SK-N-SH treated with all-trans-retinoic acid at 6 μM for 48 hours (cell line): ENCODE results near the gene GNPTAB.

ENCODE experiments used
- ATAC-seq: fragments of 200-7000 bp; cut with Tn5 transposase; 3 replicates; pipeline ENCODE4 v1.9.1; 2020; ENCODE audit warnings: mild to moderate bottlenecking, moderate library complexity
- BACH2 ChIP-seq: fragments of 250-450 bp; sonication (Bioruptor Pico); IDR thresholded peaks from 2 replicates; pipeline ENCODE4 v1.9.0; 2021; ENCODE audit warnings: mild to moderate bottlenecking, borderline replicate concordance
- ESRRG ChIP-seq: fragments of 250-450 bp; sonication (Bioruptor Pico); IDR thresholded peaks from 2 replicates; pipeline ENCODE4 v1.6.1; 2021; ENCODE audit warnings: mild to moderate bottlenecking
- OSR1 ChIP-seq: fragments of 250-450 bp; sonication (Bioruptor Pico); IDR thresholded peaks from 2 replicates; pipeline ENCODE4 v1.8.0; 2022; ENCODE audit warnings: moderate library complexity, mild to moderate bottlenecking, inconsistent platforms
- PPARA ChIP-seq: fragments of 250-450 bp; sonication (Bioruptor Pico); IDR thresholded peaks from 2 replicates; pipeline ENCODE4 v1.5.0; 2020; ENCODE audit warnings: mild to moderate bottlenecking, borderline replicate concordance
- RARB ChIP-seq: fragments of 250-450 bp; sonication (Bioruptor Pico); IDR thresholded peaks from 2 replicates; pipeline ENCODE4 v1.8.0; 2021; ENCODE audit warnings: mild to moderate bottlenecking, moderate library complexity
- SNAI2 ChIP-seq: fragments of 250-450 bp; sonication (Bioruptor Pico); IDR thresholded peaks from 2 replicates; pipeline ENCODE4 v1.5.0; 2020; ENCODE audit warnings: mild to moderate bottlenecking, moderate library complexity
- TCF4 ChIP-seq: fragments of 250-450 bp; sonication (Bioruptor Pico); IDR thresholded peaks from 2 replicates; pipeline ENCODE4 v1.8.0; 2021; ENCODE audit warnings: mild to moderate bottlenecking, moderate library complexity, borderline replicate concordance
- TOX ChIP-seq: fragments of 250-450 bp; sonication (Bioruptor Pico); IDR thresholded peaks from 2 replicates; pipeline ENCODE4 v1.8.0; 2021; ENCODE audit warnings: mild to moderate bottlenecking, moderate library complexity, borderline replicate concordance
- ZC3H10 ChIP-seq: fragments of 250-450 bp; sonication (Bioruptor Pico); IDR thresholded peaks from 2 replicates; pipeline ENCODE4 v1.5.1; 2021; ENCODE audit warnings: mild to moderate bottlenecking, moderate library complexity
- ZFP3 ChIP-seq: fragments of 250-450 bp; sonication (Bioruptor Pico); IDR thresholded peaks from 2 replicates; pipeline ENCODE4 v1.5.0; 2020; ENCODE audit warnings: mild to moderate bottlenecking, moderate library complexity
- ZFP30 ChIP-seq: fragments of 450-650 bp; formaldehyde crosslinking; IDR thresholded peaks from 2 replicates; pipeline ENCODE4 v1.5.0; 2022; ENCODE audit warnings: mild to moderate bottlenecking, moderate library complexity
- ZNF565 ChIP-seq: fragments of 450-650 bp; formaldehyde crosslinking; conservative IDR thresholded peaks from 2 replicates; pipeline ENCODE4 v1.5.0; 2020; ENCODE audit warnings: low read depth, mild to moderate bottlenecking, moderate library complexity
- ZNF70 ChIP-seq: fragments of 450-650 bp; formaldehyde crosslinking; IDR thresholded peaks from 2 replicates; pipeline ENCODE4 v1.5.0; 2020; ENCODE audit warnings: mild to moderate bottlenecking, moderate library complexity
- ZNF8 ChIP-seq: fragments of 450-650 bp; formaldehyde crosslinking; IDR thresholded peaks from 2 replicates; pipeline ENCODE4 v1.5.0; 2020; ENCODE audit warnings: mild to moderate bottlenecking, moderate library complexity
- TF ChIP-seq, protein P1 (sequence below): fragments of 250-450 bp; sonication (Bioruptor Pico); IDR thresholded peaks from 2 replicates; pipeline ENCODE4 v1.5.0; 2020; ENCODE audit warnings: mild to moderate bottlenecking, moderate library complexity
- TF ChIP-seq, protein P2 (sequence below): fragments of 250-450 bp; sonication (Bioruptor Pico); IDR thresholded peaks from 2 replicates; pipeline ENCODE4 v1.5.1; 2021; ENCODE audit warnings: mild to moderate bottlenecking, moderate library complexity
- TF ChIP-seq, protein P3 (sequence below): fragments of 250-450 bp; sonication (Bioruptor Pico); IDR thresholded peaks from 2 replicates; pipeline ENCODE4 v1.8.0; 2020; ENCODE audit warnings: mild to moderate bottlenecking, moderate library complexity, borderline replicate concordance
- TF ChIP-seq, protein P4 (sequence below): fragments of 250-450 bp; sonication (Bioruptor Pico); IDR thresholded peaks from 2 replicates; pipeline ENCODE4 v1.8.0; 2021; ENCODE audit warnings: low read depth, mild to moderate bottlenecking, moderate library complexity, borderline replicate concordance

Gene GNPTAB

DNA sequence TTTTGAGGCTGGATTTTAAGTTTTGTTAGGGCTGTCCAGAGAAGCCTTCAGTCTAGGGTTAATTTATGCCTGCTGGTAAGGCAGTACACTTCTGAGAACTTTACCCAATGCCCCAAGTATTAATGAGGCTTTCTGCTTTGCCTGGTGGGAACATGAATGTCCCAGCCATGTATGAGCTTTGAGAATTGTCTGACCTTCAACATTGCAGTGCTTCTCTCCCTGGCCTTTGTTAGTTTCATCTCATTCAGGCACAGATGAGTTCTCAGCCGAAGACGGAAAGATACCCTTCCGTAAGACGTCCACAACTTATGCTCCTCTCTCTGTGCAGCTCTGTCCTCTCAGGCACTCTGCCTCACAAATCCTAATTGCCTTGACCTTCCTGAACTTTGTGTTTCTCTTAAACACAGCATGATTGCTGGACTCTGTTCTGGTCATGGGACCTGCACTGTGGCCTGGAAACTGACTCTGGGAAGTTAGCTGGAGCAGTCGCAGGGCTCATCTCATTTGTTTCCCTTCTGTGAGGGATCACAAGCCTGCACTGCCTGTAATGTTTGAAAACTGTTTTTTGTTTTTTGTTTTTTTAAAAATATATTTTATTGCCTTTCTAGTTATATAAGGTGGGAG is 117.6 kb downstream of the GNPTAB start:
- ATAC-seq: no peak
- TF ChIP-seq PPARA (CRISPR knock-in tag) (no peak), ZFP30 (CRISPR knock-in tag) (no peak), ZC3H10 (CRISPR knock-in tag) (no peak), ZFP3 (CRISPR knock-in tag) (no peak), ZNF70 (CRISPR knock-in tag) (no peak), RARB (CRISPR knock-in tag) (no peak), ZNF565 (CRISPR knock-in tag) (no peak), TOX (CRISPR knock-in tag) (no peak), TCF4 (CRISPR knock-in tag) (no peak), BACH2 (no peak), OSR1 (CRISPR knock-in tag) (no peak), SNAI2 (CRISPR knock-in tag) (no peak), ZNF8 (CRISPR knock-in tag) (no peak), ESRRG (CRISPR knock-in tag) (no peak)
- TF ChIP-seq, protein P1, sequence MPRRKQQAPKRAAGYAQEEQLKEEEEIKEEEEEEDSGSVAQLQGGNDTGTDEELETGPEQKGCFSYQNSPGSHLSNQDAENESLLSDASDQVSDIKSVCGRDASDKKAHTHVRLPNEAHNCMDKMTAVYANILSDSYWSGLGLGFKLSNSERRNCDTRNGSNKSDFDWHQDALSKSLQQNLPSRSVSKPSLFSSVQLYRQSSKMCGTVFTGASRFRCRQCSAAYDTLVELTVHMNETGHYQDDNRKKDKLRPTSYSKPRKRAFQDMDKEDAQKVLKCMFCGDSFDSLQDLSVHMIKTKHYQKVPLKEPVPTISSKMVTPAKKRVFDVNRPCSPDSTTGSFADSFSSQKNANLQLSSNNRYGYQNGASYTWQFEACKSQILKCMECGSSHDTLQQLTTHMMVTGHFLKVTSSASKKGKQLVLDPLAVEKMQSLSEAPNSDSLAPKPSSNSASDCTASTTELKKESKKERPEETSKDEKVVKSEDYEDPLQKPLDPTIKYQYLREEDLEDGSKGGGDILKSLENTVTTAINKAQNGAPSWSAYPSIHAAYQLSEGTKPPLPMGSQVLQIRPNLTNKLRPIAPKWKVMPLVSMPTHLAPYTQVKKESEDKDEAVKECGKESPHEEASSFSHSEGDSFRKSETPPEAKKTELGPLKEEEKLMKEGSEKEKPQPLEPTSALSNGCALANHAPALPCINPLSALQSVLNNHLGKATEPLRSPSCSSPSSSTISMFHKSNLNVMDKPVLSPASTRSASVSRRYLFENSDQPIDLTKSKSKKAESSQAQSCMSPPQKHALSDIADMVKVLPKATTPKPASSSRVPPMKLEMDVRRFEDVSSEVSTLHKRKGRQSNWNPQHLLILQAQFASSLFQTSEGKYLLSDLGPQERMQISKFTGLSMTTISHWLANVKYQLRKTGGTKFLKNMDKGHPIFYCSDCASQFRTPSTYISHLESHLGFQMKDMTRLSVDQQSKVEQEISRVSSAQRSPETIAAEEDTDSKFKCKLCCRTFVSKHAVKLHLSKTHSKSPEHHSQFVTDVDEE (CRISPR knock-in tag): no peak
- TF ChIP-seq, protein P2, sequence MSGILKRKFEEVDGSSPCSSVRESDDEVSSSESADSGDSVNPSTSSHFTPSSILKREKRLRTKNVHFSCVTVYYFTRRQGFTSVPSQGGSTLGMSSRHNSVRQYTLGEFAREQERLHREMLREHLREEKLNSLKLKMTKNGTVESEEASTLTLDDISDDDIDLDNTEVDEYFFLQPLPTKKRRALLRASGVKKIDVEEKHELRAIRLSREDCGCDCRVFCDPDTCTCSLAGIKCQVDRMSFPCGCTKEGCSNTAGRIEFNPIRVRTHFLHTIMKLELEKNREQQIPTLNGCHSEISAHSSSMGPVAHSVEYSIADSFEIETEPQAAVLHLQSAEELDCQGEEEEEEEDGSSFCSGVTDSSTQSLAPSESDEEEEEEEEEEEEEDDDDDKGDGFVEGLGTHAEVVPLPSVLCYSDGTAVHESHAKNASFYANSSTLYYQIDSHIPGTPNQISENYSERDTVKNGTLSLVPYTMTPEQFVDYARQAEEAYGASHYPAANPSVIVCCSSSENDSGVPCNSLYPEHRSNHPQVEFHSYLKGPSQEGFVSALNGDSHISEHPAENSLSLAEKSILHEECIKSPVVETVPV (CRISPR knock-in tag): no peak
- TF ChIP-seq, protein P3, sequence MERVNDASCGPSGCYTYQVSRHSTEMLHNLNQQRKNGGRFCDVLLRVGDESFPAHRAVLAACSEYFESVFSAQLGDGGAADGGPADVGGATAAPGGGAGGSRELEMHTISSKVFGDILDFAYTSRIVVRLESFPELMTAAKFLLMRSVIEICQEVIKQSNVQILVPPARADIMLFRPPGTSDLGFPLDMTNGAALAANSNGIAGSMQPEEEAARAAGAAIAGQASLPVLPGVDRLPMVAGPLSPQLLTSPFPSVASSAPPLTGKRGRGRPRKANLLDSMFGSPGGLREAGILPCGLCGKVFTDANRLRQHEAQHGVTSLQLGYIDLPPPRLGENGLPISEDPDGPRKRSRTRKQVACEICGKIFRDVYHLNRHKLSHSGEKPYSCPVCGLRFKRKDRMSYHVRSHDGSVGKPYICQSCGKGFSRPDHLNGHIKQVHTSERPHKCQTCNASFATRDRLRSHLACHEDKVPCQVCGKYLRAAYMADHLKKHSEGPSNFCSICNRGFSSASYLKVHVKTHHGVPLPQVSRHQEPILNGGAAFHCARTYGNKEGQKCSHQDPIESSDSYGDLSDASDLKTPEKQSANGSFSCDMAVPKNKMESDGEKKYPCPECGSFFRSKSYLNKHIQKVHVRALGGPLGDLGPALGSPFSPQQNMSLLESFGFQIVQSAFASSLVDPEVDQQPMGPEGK (CRISPR knock-in tag): no peak
- TF ChIP-seq, protein P4, sequence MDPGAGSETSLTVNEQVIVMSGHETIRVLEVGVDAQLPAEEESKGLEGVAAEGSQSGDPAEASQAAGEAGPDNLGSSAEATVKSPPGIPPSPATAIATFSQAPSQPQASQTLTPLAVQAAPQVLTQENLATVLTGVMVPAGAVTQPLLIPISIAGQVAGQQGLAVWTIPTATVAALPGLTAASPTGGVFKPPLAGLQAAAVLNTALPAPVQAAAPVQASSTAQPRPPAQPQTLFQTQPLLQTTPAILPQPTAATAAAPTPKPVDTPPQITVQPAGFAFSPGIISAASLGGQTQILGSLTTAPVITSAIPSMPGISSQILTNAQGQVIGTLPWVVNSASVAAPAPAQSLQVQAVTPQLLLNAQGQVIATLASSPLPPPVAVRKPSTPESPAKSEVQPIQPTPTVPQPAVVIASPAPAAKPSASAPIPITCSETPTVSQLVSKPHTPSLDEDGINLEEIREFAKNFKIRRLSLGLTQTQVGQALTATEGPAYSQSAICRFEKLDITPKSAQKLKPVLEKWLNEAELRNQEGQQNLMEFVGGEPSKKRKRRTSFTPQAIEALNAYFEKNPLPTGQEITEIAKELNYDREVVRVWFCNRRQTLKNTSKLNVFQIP (CRISPR knock-in tag): no peak
- TF ChIP-seq, all 23 proteins: peak for 0

DNA sequence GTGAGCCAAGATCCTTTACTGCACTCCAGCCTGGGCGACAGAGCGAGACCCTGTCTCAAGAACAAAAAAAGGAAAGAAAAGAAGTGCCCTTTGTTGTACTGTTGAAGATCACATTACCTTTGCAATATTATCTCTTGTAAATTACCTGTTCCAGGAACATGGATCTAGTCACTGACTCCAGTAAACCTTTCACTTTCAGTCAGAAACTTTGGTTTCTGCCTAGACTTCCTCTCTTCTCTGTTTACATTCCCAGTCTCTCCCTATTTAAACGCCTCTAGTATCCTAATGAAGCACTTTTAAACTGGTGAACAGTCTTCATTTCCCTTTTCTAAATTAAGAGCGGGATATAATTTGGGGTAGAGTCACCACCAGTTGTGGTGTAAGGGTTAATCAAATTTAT is 120.5 kb downstream of the GNPTAB start:
- TF ChIP-seq, protein P4 (CRISPR knock-in tag): no peak
- TF ChIP-seq, protein P2 (CRISPR knock-in tag): no peak
- TF ChIP-seq SNAI2 (CRISPR knock-in tag): no peak
- ATAC-seq: no peak
